Panc1 (cell line): ENCODE data around the gene WDR7. TPM values are rescaled to one million over a fixed set of nuclear protein-coding genes. Genes with fewer than 3 reads are reported as not detected.

Experiments used
- ATAC-seq: fragments of 200-7000 bp; cut with Tn5 transposase; 2 replicates; pipeline ENCODE4 v1.9.1; 2020; ENCODE audit warnings: mild to moderate bottlenecking, moderate library complexity
- BruUV-seq: library from RNA; stranded (reverse); fragments of 400-500 nt; replicated peaks from 2 replicates; lab custom pipeline; 2021; lab: Mats Ljungman, UMichigan
- CTCF ChIA-PET: fragments of 300-600 bp; sonication (Branson Sonifier 250); formaldehyde crosslinking; loops from one replicate; lab custom pipeline; 2022; ENCODE audit warnings: antibody characterized with exemption; lab: Charles Lee
- POLR2A ChIA-PET: fragments of 300-600 bp; sonication (Branson Sonifier 250); formaldehyde crosslinking; loops from one replicate; lab custom pipeline; 2022; ENCODE audit warnings: antibody characterized with exemption; lab: Charles Lee
- DNase-seq: peaks from one replicate; pipeline ENCODE4 v3.0.0-alpha.2; 2010; ENCODE audit warnings: low read depth, low spot score
- H3K27ac ChIP-seq: 2 replicates; pipeline ENCODE4 v1.5.1; 2011; ENCODE audit warnings: mild to moderate bottlenecking, low read length, inconsistent platforms
- H3K27me3 ChIP-seq: fragments of 200-500 bp; sonication (Bioruptor generic); 2 replicates; pipeline ENCODE4 v1.6.0; 2014; ENCODE audit warnings: low read length, inconsistent platforms; ENCODE audit not compliant: control insufficient read depth, insufficient read depth
- H3K36me3 ChIP-seq: fragments of 200-500 bp; sonication (Bioruptor generic); 2 replicates; pipeline ENCODE4 v1.5.1; 2014; ENCODE audit warnings: inconsistent platforms, mild to moderate bottlenecking, low read length, moderate library complexity; ENCODE audit not compliant: control insufficient read depth, insufficient read depth
- H3K4me1 ChIP-seq: 2 replicates; pipeline ENCODE4 v1.5.1; 2011; ENCODE audit warnings: inconsistent platforms, mild to moderate bottlenecking, low read length, moderate library complexity; ENCODE audit not compliant: control insufficient read depth, insufficient read depth
- H3K4me3 ChIP-seq, 2 experiments: 2 replicates each; pipeline ENCODE4 v1.5.1; 2011 to 2012; ENCODE audit warnings: low read depth in 2 of 2, low read length in 2 of 2, mild to moderate bottlenecking in 2 of 2, inconsistent platforms in 1 of 2, moderate library complexity in 1 of 2
- H3K9me3 ChIP-seq: fragments of 200-500 bp; sonication (Bioruptor generic); 2 replicates; pipeline ENCODE4 v1.5.1; 2014; ENCODE audit warnings: low read depth, mild to moderate bottlenecking, inconsistent platforms, low read length, moderate library complexity; ENCODE audit not compliant: control insufficient read depth, insufficient read depth
- CTCF ChIP-seq: fragments of 450-650 bp; IDR thresholded peaks from 2 replicates; pipeline ENCODE4 v1.5.1; 2017; ENCODE audit warnings: mild to moderate bottlenecking
- POLR2AphosphoS5 ChIP-seq: IDR thresholded peaks from 2 replicates; pipeline ENCODE4 v1.6.1; 2012; ENCODE audit warnings: mild to moderate bottlenecking, low read depth, low read length, moderate library complexity
- REST ChIP-seq, 2 experiments: IDR thresholded peaks; 2 replicates each; pipeline ENCODE4 v1.6.1; 2011 to 2012; ENCODE audit warnings: low read depth in 2 of 2, control low read depth in 1 of 2, low read length in 1 of 2, mild to moderate bottlenecking in 1 of 2, moderate library complexity in 1 of 2; ENCODE audit not compliant: insufficient read depth in 1 of 2
- SIN3A ChIP-seq: IDR thresholded peaks from 2 replicates; pipeline ENCODE4 v1.6.1; 2012; ENCODE audit warnings: low read depth, mild to moderate bottlenecking, low read length, moderate library complexity, borderline replicate concordance; ENCODE audit not compliant: insufficient read depth
- TCF7L2 ChIP-seq: IDR thresholded peaks from 2 replicates; pipeline ENCODE4 v1.6.1; 2011; ENCODE audit warnings: mild to moderate bottlenecking, low read depth, low read length, inconsistent platforms
- in situ Hi-C: cut with HindIII; loops from 2 replicates; pipeline ENCODE4 v1.10.0; 2016; ENCODE audit warnings: low sequenced_read_pairs, low pct_unique_long_range_greater_than_20kb
- intact Hi-C: fragments of 100-400 bp; cut with micrococcal nuclease; formaldehyde crosslinking; loops from one replicate; pipeline ENCODE4 v1.10.0; 2022; ENCODE audit not compliant: unreplicated experiment
- total RNA-seq: library from RNA; stranded (reverse); gene quantifications from one replicate; pipeline ENCODE4 v1.2.1, GENCODE V29; 2021; ENCODE audit not compliant: unreplicated experiment

Gene WDR7
- total RNA-seq, 1 experiment from 2014 or later: 12.3 TPM

- no peak overlapping the region for H3K4me3 ChIP-seq
- no peak for ATAC-seq
- no peak overlapping the region for H3K27ac ChIP-seq
- no peak for DNase-seq
- ChIA-PET POLR2A (no interaction called here), CTCF (no interaction called here)
- in situ Hi-C loops (no loop called here), intact Hi-C loops (no loop called here)
- peaks cover 17% of the 10 kb centered on the region for H3K36me3 ChIP-seq
- TF ChIP-seq REST (IDR thresholded peaks at IDR 0.05; ENCODE audit: insufficient read depth in 1 of 2, low read depth in 2 of 2, low read length in 1 of 2) (no peak), CTCF (no peak), TCF7L2 (no peak), POLR2AphosphoS5 (no peak), SIN3A (no peak)
- H3K9me3 ChIP-seq: no peaks in the 10 kb centered on the region
- H3K27me3 ChIP-seq: no peaks in the 10 kb centered on the region
- H3K4me1 ChIP-seq: no peaks in the 10 kb centered on the region
- BruUV-seq: no TSS peak
These were observed 35.2 kb upstream of the WDR7 start for GRCh38 chr18:56615738-56616520.

- Histone ChIP-seq H3K4me1 (no peaks in the 10 kb centered on the region), H3K36me3 (peaks cover 9% of the 10 kb centered on the region; the same call in 1 of the 2 replicates), H3K27ac (no peak overlapping the region), H3K9me3 (no peaks in the 10 kb centered on the region), H3K4me3 (no peak overlapping the region), H3K27me3 (no peaks in the 10 kb centered on the region)
- in situ Hi-C loops: no loop called here
- POLR2A ChIA-PET: no interaction called here
- ATAC-seq: no peak
- DNase-seq: no peak
- intact Hi-C loops: no loop called here
- no TSS peak for BruUV-seq
- no peak for TF ChIP-seq REST (IDR thresholded peaks at IDR 0.05; ENCODE audit: insufficient read depth in 1 of 2, low read depth in 2 of 2, low read length in 1 of 2)
- no peak for TF ChIP-seq CTCF
- TF ChIP-seq POLR2AphosphoS5: no peak
- TF ChIP-seq SIN3A: no peak
- no peak for TF ChIP-seq TCF7L2
- CTCF ChIA-PET: no interaction called here
These were observed 23.2 kb upstream of the WDR7 start for GRCh38 chr18:56627991-56628390.
